ENCODE data around the gene TMTC2. TPM values are rescaled to one million over a fixed set of nuclear protein-coding genes. Genes with fewer than 3 reads are reported as not detected.

The TMTC2 gene
- total RNA-seq, 6 experiments from 2014 or later, result 0.74 to 1.9 (median 0.96) TPM

- H3K9me3 ChIP-seq, result no peaks in the 10 kb centered on the region
- DNase-seq, result no peak
- H3K27ac ChIP-seq, result no peak overlapping the region
- no peak for ATAC-seq
- H3K4me3 ChIP-seq, result peak overlapping the region in 1 of 3 donors; percentile 85
- 75% methylated on average over 5 of the region's 7 CpGs for WGBS (ENCODE audit: insufficient coverage, low coverage, low lambda C conversion rate, missing lambda C conversion rate)
- peaks cover 0 to 12% (median 0%) of the 10 kb centered on the region in 4 donors for H3K4me1 ChIP-seq
- TF ChIP-seq POLR2A (IDR thresholded peaks at IDR 0.05), result no peak
- TF ChIP-seq CTCF (IDR thresholded peaks at IDR 0.05), result no peak
- H3K27me3 ChIP-seq, result no peaks in the 10 kb centered on the region
- intact Hi-C loops (cut with DNase I), result no loop called here
- no peaks in the 10 kb centered on the region for H3K36me3 ChIP-seq
Measured at GRCh38 chr12:82688596-82688995, 1.9 kb downstream of the TMTC2 start.

- Histone ChIP-seq H3K4me3 (no peak overlapping the region), H3K36me3 (no peaks in the 10 kb centered on the region), H3K27me3 (no peaks in the 10 kb centered on the region), H3K4me1 (peaks cover 0 to 12% (median 0%) of the 10 kb centered on the region in 4 donors), H3K9me3 (no peaks in the 10 kb centered on the region), H3K27ac (no peak overlapping the region)
- no peak for ATAC-seq
- intact Hi-C loops (cut with DNase I), result no loop called here
- DNase-seq, result no peak
- TF ChIP-seq POLR2A (IDR thresholded peaks at IDR 0.05), result no peak
- no peak for TF ChIP-seq CTCF (IDR thresholded peaks at IDR 0.05)
- 79% methylated on average over 1 of the region's 1 CpG for WGBS (ENCODE audit: insufficient coverage, low coverage, low lambda C conversion rate, missing lambda C conversion rate)
Measured at GRCh38 chr12:82690006-82690405, 3.3 kb downstream of the TMTC2 start.

- no peaks in the 10 kb centered on the region for H3K9me3 ChIP-seq
- H3K36me3 ChIP-seq, result no peaks in the 10 kb centered on the region
- H3K27ac ChIP-seq, result no peak overlapping the region
- no peak overlapping the region for H3K4me3 ChIP-seq
- ATAC-seq (no peak), DNase-seq (no peak)
- peaks cover 0 to 12% (median 0%) of the 10 kb centered on the region in 4 donors for H3K4me1 ChIP-seq
- no peak for TF ChIP-seq CTCF (IDR thresholded peaks at IDR 0.05)
- TF ChIP-seq POLR2A (IDR thresholded peaks at IDR 0.05), result no peak
- 81% methylated on average over 1 of the region's 1 CpG for WGBS (ENCODE audit: insufficient coverage, low coverage, low lambda C conversion rate, missing lambda C conversion rate)
- no peaks in the 10 kb centered on the region for H3K27me3 ChIP-seq
- intact Hi-C loops (cut with DNase I), result no loop called here
Measured at GRCh38 chr12:82691513-82691912, 4.8 kb downstream of the TMTC2 start.

- DNase-seq (no peak), ATAC-seq (no peak)
- no peaks in the 10 kb centered on the region for H3K36me3 ChIP-seq
- intact Hi-C loops (cut with DNase I), result no loop called here
- 87% methylated on average over 3 of the region's 3 CpGs for WGBS (ENCODE audit: insufficient coverage, low coverage, low lambda C conversion rate, missing lambda C conversion rate)
- no peaks in the 10 kb centered on the region for H3K9me3 ChIP-seq
- H3K4me3 ChIP-seq, result no peak overlapping the region
- no peaks in the 10 kb centered on the region for H3K27me3 ChIP-seq
- no peak for TF ChIP-seq POLR2A (IDR thresholded peaks at IDR 0.05)
- no peak for TF ChIP-seq CTCF (IDR thresholded peaks at IDR 0.05)
- H3K4me1 ChIP-seq, result peaks cover 0 to 7% (median 0%) of the 10 kb centered on the region in 4 donors
- H3K27ac ChIP-seq, result no peak overlapping the region
Measured at GRCh38 chr12:82694276-82694675, 7.6 kb downstream of the TMTC2 start.

GRCh38 chr12:82694970-82695369 is 8.3 kb downstream of the TMTC2 start:
- intact Hi-C loops (cut with DNase I), result no loop called here
- WGBS (ENCODE audit: insufficient coverage, low coverage, low lambda C conversion rate, missing lambda C conversion rate), result 65% methylated on average over 2 of the region's 2 CpGs

More at GRCh38 chr12:82694970-82695369, 8.3 kb downstream of the TMTC2 start:
- Histone ChIP-seq H3K4me1 (peaks cover 0 to 7% (median 0%) of the 10 kb centered on the region in 4 donors), H3K36me3 (no peaks in the 10 kb centered on the region), H3K27ac (no peak overlapping the region), H3K4me3 (no peak overlapping the region), H3K9me3 (no peaks in the 10 kb centered on the region), H3K27me3 (no peaks in the 10 kb centered on the region)
- ATAC-seq (no peak), DNase-seq (no peak)
- TF ChIP-seq CTCF (IDR thresholded peaks at IDR 0.05) (no peak), POLR2A (IDR thresholded peaks at IDR 0.05) (no peak)
